Loucy (cell line): ENCODE measurements around the gene GASK1A.

Source experiments
- EZH2phosphoT487 ChIP-seq: fragments of 200-600 bp; IDR thresholded peaks from 2 replicates; pipeline ENCODE4 v1.6.1; 2018; ENCODE audit warnings: antibody characterized with exemption, mild to moderate bottlenecking, moderate library complexity, borderline replicate concordance
- TF ChIP-seq, protein P1 (sequence below): fragments of 200-600 bp; sonication (generic); conservative IDR thresholded peaks from 2 replicates; pipeline ENCODE4 v1.5.1; 2014; ENCODE audit warnings: mild to moderate bottlenecking, antibody characterized with exemption, low read length

DNA sequence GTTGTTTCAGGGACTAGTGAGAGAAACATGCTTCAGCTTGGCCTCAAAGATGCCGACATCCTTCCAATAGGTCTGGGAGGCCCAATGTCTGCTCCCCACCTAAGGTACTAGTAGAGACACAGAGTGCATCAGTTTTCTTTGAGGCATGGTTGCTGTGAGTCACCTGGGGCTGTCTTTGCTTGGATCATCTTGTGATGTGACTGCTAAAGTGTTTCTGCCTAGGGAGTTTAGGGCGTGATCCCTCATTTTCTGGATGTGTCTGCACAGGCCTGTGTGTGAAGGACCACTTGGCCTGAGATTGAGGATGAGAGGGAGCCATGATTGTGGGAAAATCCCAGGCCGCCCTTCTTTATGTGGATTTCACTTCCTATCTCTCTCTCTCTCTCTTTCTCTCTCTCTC is 4.8 kb downstream of the GASK1A start:
- TF ChIP-seq, protein P1, sequence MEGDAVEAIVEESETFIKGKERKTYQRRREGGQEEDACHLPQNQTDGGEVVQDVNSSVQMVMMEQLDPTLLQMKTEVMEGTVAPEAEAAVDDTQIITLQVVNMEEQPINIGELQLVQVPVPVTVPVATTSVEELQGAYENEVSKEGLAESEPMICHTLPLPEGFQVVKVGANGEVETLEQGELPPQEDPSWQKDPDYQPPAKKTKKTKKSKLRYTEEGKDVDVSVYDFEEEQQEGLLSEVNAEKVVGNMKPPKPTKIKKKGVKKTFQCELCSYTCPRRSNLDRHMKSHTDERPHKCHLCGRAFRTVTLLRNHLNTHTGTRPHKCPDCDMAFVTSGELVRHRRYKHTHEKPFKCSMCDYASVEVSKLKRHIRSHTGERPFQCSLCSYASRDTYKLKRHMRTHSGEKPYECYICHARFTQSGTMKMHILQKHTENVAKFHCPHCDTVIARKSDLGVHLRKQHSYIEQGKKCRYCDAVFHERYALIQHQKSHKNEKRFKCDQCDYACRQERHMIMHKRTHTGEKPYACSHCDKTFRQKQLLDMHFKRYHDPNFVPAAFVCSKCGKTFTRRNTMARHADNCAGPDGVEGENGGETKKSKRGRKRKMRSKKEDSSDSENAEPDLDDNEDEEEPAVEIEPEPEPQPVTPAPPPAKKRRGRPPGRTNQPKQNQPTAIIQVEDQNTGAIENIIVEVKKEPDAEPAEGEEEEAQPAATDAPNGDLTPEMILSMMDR = no peak
- no peak for TF ChIP-seq EZH2phosphoT487
